Hindlimb muscle (tissue), 1 donor: ENCODE data around the gene GORASP1. TPM values are rescaled to one million over a fixed set of nuclear protein-coding genes. Genes with fewer than 3 reads are reported as not detected.

ENCODE experiments used
- DNase-seq: peaks from one replicate; pipeline ENCODE4 v3.0.0-alpha.2; 2013
- polyA plus RNA-seq: library from polyadenylated mRNA; unstranded; fragments of 120-200 nt; gene quantifications from one replicate; pipeline ENCODE4 v1.2.1, GENCODE V29; 2013; ENCODE audit not compliant: insufficient read length

Gene GORASP1
- polyA plus RNA-seq, 1 donor: 38.5 TPM

DNA sequence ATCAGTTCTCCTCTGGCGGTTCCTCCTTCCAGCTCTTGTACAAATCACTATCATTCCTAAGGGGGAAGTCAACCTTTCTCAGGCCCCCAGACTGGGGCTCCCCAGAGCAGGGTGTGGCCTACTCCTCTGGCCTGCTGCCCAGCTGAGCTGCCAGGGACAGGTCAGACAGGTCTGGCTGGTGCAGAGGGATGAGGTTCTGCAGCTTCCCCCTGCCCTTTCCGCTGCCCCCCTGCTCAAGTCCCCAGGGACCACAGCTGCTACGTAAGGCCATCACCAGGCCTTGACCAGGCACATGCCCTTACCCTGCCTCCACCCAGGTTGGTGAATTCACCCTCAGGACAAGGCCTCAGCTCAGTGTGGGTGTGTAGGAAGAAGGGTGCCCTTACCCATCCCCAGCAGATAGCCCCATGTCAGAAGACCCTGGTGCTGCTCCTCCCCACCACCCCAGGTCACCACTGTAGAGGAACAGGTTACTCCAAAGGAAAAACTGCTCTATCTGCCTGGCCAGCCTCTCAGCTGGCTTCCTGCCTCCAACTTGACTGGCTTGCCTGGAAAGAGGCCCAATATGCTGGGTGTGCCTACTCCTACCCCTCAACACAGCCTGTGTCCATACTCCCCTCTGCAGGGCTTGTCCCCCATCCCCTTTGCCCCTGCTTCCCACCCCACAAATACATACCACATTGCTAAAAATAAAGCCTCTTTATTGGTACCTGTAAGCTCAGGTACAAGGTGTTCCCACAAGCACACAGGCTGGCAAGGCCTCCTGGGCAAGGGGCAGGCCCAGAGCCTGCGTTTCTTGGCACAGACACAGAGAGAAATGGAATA, 34.0 kb upstream of the GORASP1 start:
- no peak for DNase-seq

- no peak for DNase-seq
These were observed 33.0 kb upstream of the GORASP1 start for GRCh38 chr3:39140341-39140971.

DNA sequence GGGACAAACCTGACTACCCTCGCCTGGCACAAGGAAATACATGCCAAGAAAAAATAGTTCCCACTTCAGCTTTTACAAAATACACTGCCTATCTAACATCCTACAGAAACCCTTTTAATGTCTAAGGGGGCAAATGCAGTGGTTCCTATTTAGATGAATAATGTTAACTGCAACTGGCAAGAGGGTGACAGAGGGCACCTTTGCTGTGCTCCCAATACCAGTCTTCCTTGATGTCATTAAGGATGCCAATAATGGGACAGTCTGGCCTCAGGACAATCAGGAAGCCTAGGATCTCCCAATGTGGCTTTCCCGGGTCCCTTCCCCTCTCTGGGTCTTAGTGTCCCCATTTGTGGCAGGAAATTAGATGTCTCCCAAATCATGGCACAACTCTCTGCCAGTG, 32.0 kb upstream of the GORASP1 start:
- DNase-seq: no peak

- peak; percentile 69 for DNase-seq
These were observed 31.5 kb upstream of the GORASP1 start for GRCh38 chr3:39138804-39139415.

GRCh38 chr3:39137991-39138803, 30.8 kb upstream of the GORASP1 start:
- no peak for DNase-seq

- DNase-seq: no peak
These were observed 30.1 kb upstream of the GORASP1 start for GRCh38 chr3:39137435-39137936.

- no peak for DNase-seq
These were observed 29.4 kb upstream of the GORASP1 start for GRCh38 chr3:39136533-39137434.

- no peak for DNase-seq
These were observed 27.9 kb upstream of the GORASP1 start for GRCh38 chr3:39135170-39135805.

DNA sequence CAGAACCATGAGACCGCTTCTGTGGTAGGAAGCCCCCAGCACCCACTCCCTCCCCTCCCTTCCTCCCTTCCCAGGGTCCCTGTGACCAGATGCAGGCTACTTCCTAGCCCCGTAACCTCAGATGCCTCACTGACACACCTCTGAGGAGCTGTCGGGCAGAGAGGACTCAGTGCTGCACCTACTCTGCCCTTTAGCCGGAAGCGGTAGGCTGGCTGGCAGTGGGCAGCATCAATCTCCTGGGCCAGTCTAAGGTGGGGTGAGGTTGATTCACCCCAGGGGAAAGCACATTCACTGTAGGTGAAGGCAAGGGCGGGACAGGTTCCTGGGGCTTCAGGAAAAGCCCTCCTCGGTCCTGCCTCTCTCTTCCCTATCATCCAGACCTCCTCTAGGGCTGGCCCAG, 26.9 kb upstream of the GORASP1 start:
- no peak for DNase-seq

DNA sequence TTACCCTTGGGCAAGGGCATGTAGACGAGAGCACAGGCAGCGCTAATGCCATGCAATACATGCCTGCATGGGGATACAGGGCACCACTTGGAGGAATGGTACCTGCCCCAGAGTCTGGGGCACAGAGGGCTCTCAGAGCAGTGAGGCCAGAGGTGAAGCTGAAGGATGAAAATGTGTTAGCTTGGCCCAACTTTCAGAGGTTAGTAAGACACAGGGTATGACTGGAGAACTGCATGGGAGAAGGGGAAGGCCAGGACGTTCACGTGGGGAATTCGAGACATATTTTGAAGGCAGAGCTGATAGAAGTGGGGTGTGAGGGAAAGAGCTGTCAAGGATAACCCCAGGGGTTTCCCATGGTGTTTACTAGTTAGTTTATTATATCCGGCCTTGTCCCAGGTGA, 26.4 kb upstream of the GORASP1 start:
- no peak for DNase-seq

GRCh38 chr3:39133093-39133490, 25.7 kb upstream of the GORASP1 start:
- no peak for DNase-seq

DNA sequence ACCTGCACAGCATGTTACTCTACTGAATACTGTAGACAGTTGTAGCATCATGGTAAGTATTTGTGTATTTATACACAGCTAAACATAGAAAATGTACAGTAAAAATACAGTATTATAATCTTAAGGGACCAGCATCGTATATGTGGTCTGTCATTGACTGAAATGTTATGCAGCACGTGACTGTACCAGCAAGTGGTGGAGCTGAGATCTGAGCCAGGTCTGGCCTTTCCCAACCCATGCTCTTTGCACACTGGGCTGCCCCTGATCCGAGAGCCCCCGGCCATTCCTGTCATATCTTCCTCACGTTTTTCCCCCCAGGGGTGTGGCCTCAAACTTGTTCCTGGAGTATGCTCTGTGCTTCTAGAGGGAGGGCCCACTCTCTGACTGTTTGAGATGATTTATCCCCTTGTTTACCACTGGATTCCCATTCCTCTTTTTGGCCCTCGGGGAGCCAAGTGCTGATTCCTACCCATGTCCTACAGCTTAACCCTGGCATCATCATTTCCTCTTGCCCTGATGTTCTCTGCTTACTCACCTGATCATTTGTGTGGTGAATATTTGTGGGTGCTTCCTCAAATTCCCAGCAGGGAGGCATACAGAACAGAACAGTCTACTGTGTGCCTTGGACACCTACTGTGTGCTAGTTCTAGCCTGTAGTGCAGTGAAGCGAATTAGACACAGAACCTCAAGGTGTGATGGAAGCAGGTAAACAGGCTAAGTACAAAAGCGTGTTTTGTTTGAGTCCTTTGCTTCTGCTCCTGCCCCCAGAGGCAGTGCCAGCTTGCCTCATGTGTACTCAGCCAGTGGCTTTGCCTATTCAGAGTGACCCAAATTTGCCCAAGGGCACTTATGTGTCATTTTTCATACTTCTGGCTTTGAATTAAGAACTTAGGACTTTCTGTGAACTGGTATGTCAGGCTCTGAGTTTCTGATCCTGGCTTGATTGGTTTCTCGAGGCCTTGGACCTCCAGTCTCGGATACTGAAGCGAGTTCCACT, 25.0 kb upstream of the GORASP1 start:
- no peak for DNase-seq

DNA sequence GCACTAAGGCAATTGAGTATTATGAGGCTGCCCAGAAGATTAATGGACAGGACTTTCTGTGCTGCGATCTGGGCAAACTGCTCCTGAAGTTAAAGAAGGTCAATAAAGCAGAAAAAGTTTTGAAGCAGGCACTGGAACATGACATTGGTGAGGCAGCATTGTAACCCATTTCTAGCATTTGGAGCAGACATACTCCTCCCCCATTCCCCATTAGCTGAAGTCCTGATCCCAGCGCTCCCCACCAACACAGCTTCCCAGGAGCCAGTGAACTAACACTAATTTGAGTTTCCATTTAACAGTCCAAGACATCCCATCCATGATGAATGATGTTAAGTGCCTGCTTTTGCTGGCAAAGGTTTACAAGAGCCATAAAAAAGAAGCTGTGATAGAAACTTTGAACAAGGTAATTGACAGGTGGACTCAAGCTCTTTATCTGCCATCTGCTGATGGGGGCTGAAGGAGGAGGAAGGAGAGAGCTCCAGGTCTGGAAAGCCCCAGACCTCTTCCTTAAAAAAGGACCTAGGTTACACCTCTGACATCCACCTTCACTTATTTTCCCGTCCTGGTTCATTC, 23.4 kb upstream of the GORASP1 start:
- no peak for DNase-seq

- no peak for DNase-seq
These were observed 22.6 kb upstream of the GORASP1 start for GRCh38 chr3:39130026-39130425.

DNA sequence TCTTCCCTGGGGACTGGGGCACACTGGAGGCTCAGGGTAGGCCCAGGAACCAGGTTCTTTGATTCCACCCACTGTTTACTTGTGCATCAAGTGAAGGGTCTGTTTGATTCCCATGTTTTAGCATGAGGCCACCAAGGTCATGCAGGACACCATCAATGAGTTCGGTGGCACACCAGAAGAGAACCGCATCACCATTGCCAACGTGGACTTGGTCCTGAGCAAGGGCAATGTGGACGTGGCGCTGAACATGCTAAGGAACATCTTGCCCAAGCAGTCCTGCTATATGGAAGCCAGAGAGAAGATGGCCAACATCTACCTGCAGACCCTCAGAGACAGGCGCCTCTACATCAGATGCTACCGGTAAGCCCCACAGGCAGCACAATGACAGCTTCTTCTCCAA, 21.5 kb upstream of the GORASP1 start:
- DNase-seq: no peak

DNA sequence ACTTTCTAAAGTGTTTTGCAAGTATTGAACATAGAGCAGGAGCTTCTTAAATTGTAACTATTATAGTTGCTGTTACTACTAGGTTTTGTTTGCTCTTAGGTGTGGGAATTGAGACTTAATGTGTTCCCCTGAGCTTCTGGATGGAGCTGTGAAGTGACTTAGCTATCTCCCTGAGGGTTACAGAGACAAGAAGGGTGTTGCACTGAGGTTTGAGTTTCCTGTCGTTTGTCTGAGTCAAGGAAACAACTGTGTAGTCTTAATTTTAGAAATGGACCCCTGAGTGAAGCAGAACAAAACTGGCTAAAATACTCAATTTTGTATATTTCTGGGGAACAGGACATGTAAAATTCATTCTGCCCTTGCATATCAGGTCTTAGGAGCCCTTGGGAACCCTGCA, 20.5 kb upstream of the GORASP1 start:
- DNase-seq: no peak

GRCh38 chr3:39127269-39127907, 20.0 kb upstream of the GORASP1 start:
- no peak for DNase-seq

- no peak for DNase-seq
These were observed 19.2 kb upstream of the GORASP1 start for GRCh38 chr3:39126532-39127071.
